CD14-positive monocyte (primary cell): ENCODE measurements around the gene ACBD6. TPM values are rescaled to one million over a fixed set of nuclear protein-coding genes. Genes with fewer than 3 reads are reported as not detected.
A peak's percentile ranks its signal among the peaks of the same experiment; 100 is the strongest.

Source experiments
- DNase-seq, 3 donors: peaks; one replicate each; pipeline ENCODE4 v3.0.0-alpha.2; 2011 to 2022
- H2AFZ ChIP-seq: 2 replicates; pipeline ENCODE4 v1.6.0; 2012; ENCODE audit warnings: mild to moderate bottlenecking, low read depth, low read length, inconsistent platforms; ENCODE audit not compliant: insufficient read depth, poor library complexity, severe bottlenecking
- H3K27ac ChIP-seq, 2 donors: 1 replicate in 1 of 2; 2 replicates in 1 of 2; pipeline ENCODE4 v1.5.1; 2012 to 2013; ENCODE audit warnings: low read length in 2 of 2, control low read depth in 1 of 2, inconsistent platforms in 1 of 2, low read depth in 1 of 2, mild to moderate bottlenecking in 1 of 2
- H3K27me3 ChIP-seq, 2 donors: one replicate each; pipeline versions ENCODE4 v1.6.0 to v1.6.1; 2011 to 2013; ENCODE audit warnings: low read length in 2 of 2; ENCODE audit not compliant: control insufficient read depth in 2 of 2, insufficient read depth in 2 of 2
- H3K36me3 ChIP-seq, 2 donors: replicated peaks in 1 of 2; 1 replicate in 1 of 2; 2 replicates in 1 of 2; pipeline versions ENCODE4 v1.5.1 to v1.6.1; 2012 to 2013; ENCODE audit warnings: low read length in 2 of 2, control low read depth in 1 of 2, inconsistent platforms in 1 of 2, mild to moderate bottlenecking in 1 of 2; ENCODE audit not compliant: insufficient read depth in 2 of 2, control insufficient read depth in 1 of 2
- H3K4me1 ChIP-seq, 2 donors: 1 replicate in 1 of 2; 2 replicates in 1 of 2; pipeline versions ENCODE4 v1.5.1 to v1.6.1; 2012 to 2013; ENCODE audit warnings: low read length in 2 of 2, control low read depth in 1 of 2, inconsistent platforms in 1 of 2, mild to moderate bottlenecking in 1 of 2, moderate library complexity in 1 of 2; ENCODE audit not compliant: insufficient read depth in 2 of 2, control insufficient read depth in 1 of 2
- H3K4me2 ChIP-seq: replicated peaks from 2 replicates; pipeline ENCODE3; 2012; ENCODE audit warnings: low read length, moderate library complexity, mild to moderate bottlenecking; ENCODE audit not compliant: poor library complexity, severe bottlenecking; ENCODE audit errors: extremely low read depth
- H3K4me3 ChIP-seq, 3 experiments: fragments of 200-600 bp in 1 of 3; sonication (generic) in 1 of 3; replicated peaks in 1 of 3; 1 replicate in 2 of 3; 2 replicates in 1 of 3; pipeline ENCODE4 v1.5.1; 2011 to 2013; ENCODE audit warnings: low read length in 3 of 3, mild to moderate bottlenecking in 3 of 3, control low read depth in 2 of 3, low read depth in 2 of 3, inconsistent platforms in 1 of 3, moderate library complexity in 1 of 3
- H3K79me2 ChIP-seq: 2 replicates; pipeline ENCODE4 v1.6.0; 2012; ENCODE audit warnings: mild to moderate bottlenecking, control low read depth, inconsistent platforms, low read length, moderate library complexity; ENCODE audit not compliant: insufficient read depth
- H3K9ac ChIP-seq: 2 replicates; pipeline ENCODE4 v1.6.0; 2017; ENCODE audit warnings: low read length, mild to moderate bottlenecking; ENCODE audit not compliant: insufficient read depth, poor library complexity, severe bottlenecking
- H3K9me3 ChIP-seq, 2 donors: replicated peaks in 1 of 2; 1 replicate in 1 of 2; 2 replicates in 1 of 2; pipeline versions ENCODE4 v1.5.1 to v1.6.1; 2012 to 2013; ENCODE audit warnings: low read length in 2 of 2, control low read depth in 1 of 2; ENCODE audit not compliant: control insufficient read depth in 1 of 2, insufficient read depth in 1 of 2
- H4K20me1 ChIP-seq: 2 replicates; pipeline ENCODE4 v1.6.0; 2012; ENCODE audit warnings: mild to moderate bottlenecking, low read length, control low read depth, moderate library complexity; ENCODE audit not compliant: insufficient read depth
- H3K27ac Mint-ChIP-seq, 7 donors: one replicate each; pipeline ENCODE4 v1.8.0; 2020; ENCODE audit warnings: mild to moderate bottlenecking in 7 of 7, mixed read lengths in 7 of 7, moderate library complexity in 6 of 7, inconsistent platforms in 2 of 7
- H3K27me3 Mint-ChIP-seq, 3 donors: one replicate each; pipeline ENCODE4 v1.8.0; 2021 to 2022; ENCODE audit warnings: low read depth in 3 of 3, mild to moderate bottlenecking in 3 of 3, mixed read lengths in 3 of 3, moderate library complexity in 3 of 3, inconsistent platforms in 1 of 3
- H3K36me3 Mint-ChIP-seq, 2 donors: one replicate each; pipeline ENCODE4 v1.8.0; 2020; ENCODE audit warnings: mixed read lengths in 2 of 2, inconsistent platforms in 1 of 2, mild to moderate bottlenecking in 1 of 2
- H3K4me1 Mint-ChIP-seq: one replicate; pipeline ENCODE4 v1.8.0; 2020; ENCODE audit warnings: mild to moderate bottlenecking, mixed read lengths
- H3K4me3 Mint-ChIP-seq, 2 donors: one replicate each; pipeline ENCODE4 v1.8.0; 2020; ENCODE audit warnings: mild to moderate bottlenecking in 2 of 2, mixed read lengths in 2 of 2, moderate library complexity in 1 of 2
- H3K9me3 Mint-ChIP-seq, 7 donors: one replicate each; pipeline ENCODE4 v1.8.0; 2020 to 2022; ENCODE audit warnings: mixed read lengths in 7 of 7, mild to moderate bottlenecking in 6 of 7, moderate library complexity in 6 of 7, inconsistent platforms in 2 of 7
- CTCF ChIP-seq: fragments of 200-600 bp; IDR thresholded peaks from one replicate; pipeline ENCODE4 v1.8.0; 2022; ENCODE audit warnings: antibody characterized with exemption, mild to moderate bottlenecking
- WGBS: methylation state at CpG from one replicate; pipeline ENCODE4 v1.1.5; 2013; ENCODE audit warnings: missing lambda C conversion rate; ENCODE audit not compliant: insufficient coverage; 5-methylcytosine and 5-hydroxymethylcytosine counted together
- intact Hi-C, 2 donors: fragments of 100-400 bp; cut with micrococcal nuclease; formaldehyde crosslinking; loops; one replicate each; pipeline versions ENCODE4 v1.15.0 to v1.15.1; 2023
- polyA plus RNA-seq, 3 donors: library from polyadenylated mRNA; depleted of rRNA in 1 of 3; unstranded in 2 of 3; stranded (reverse) in 1 of 3; fragments of 300-500 nt in 2 of 3; fragments of >200 nt in 1 of 3; fragmentation: Illumina TruSeq in 2 of 3; gene quantifications; 1 replicate in 2 of 3; 2 replicates in 1 of 3; pipeline ENCODE4 v1.2.3, GENCODE V29; 2012 to 2021

The ACBD6 gene
- polyA plus RNA-seq, 3 donors: 19.3 to 35.3 (median 19.7) TPM

DNA sequence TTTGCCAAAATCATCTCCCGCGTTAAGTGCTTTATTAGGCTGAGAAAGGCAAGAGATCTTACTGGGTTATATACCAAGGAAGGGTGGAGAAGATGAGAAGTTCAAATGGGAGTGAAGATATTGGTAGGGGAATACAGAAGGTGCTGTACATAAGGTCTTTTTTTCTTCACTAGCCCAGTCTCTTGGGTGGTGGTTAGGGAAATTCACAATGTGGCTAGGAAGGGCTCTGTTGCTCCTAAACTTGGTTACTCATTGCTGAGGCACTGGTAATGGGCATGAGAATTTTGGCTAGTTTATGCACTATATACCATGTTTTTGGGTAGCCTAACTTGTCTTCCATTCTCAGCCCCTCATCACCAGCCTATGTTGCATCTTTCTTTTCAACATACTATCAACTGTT, 221.8 kb downstream of the ACBD6 start:
- no peaks in the 10 kb centered on the region for H3K27me3 Mint-ChIP-seq
- H3K36me3 ChIP-seq: no peaks in the 10 kb centered on the region
- H3K4me1 Mint-ChIP-seq: peaks cover 63% of the 10 kb centered on the region
- peaks cover 11 to 42% of the 10 kb centered on the region in 2 donors for H3K36me3 Mint-ChIP-seq
- H3K27me3 ChIP-seq: no peaks in the 10 kb centered on the region
- no peak for TF ChIP-seq CTCF
- no peak overlapping the region for H3K4me3 Mint-ChIP-seq
- no peak overlapping the region for H3K9ac ChIP-seq
- H3K79me2 ChIP-seq: no peaks in the 10 kb centered on the region
- H3K9me3 Mint-ChIP-seq: no peaks in the 10 kb centered on the region
- peak overlapping the region in 3 of 7 donors; percentile 33 to 86 (median 76) for H3K27ac Mint-ChIP-seq
- no peaks in the 10 kb centered on the region for H4K20me1 ChIP-seq
- no peak overlapping the region for H3K4me3 ChIP-seq
- intact Hi-C loops: no loop called here
- peaks cover 64 to 69% of the 10 kb centered on the region in 2 donors for H3K4me1 ChIP-seq
- no peak for DNase-seq
- H3K4me2 ChIP-seq: no peak overlapping the region
- H2AFZ ChIP-seq: no peak overlapping the region
- peak overlapping the region in 1 of 2 donors; percentile 29 for H3K27ac ChIP-seq
- no peaks in the 10 kb centered on the region for H3K9me3 ChIP-seq
- WGBS: 90% methylated on average over 2 of the region's 2 CpGs

- TF ChIP-seq CTCF: no peak
- no peak overlapping the region for H2AFZ ChIP-seq
- H3K4me3 Mint-ChIP-seq: no peak overlapping the region
Measured at GRCh38 chr1:180279651-180280050, 222.7 kb downstream of the ACBD6 start.

More at GRCh38 chr1:180279651-180280050, 222.7 kb downstream of the ACBD6 start:
- Mint-ChIP-seq H3K27ac (peak overlapping the region; percentile 89 to 97 (median 95)), H3K27me3 (no peaks in the 10 kb centered on the region), H3K9me3 (peaks cover 0 to under 1% (median 0%) of the 10 kb centered on the region in 7 donors), H3K36me3 (peaks cover 14 to 43% of the 10 kb centered on the region in 2 donors), H3K4me1 (peaks cover 63% of the 10 kb centered on the region)
- Histone ChIP-seq H3K27ac (peak overlapping the region; percentile 76 to 90), H3K4me1 (peaks cover 64 to 69% of the 10 kb centered on the region in 2 donors), H3K9me3 (no peaks in the 10 kb centered on the region), H3K9ac (no peak overlapping the region), H3K27me3 (no peaks in the 10 kb centered on the region), H4K20me1 (no peaks in the 10 kb centered on the region), H3K79me2 (no peaks in the 10 kb centered on the region), H3K4me3 (peak overlapping the region in 1 of 3 experiments; percentile 58), H3K4me2 (peak overlapping the region; percentile 57), H3K36me3 (peaks cover 0 to 2% of the 10 kb centered on the region in 2 donors)
- intact Hi-C loops: loop anchor here in 1 of 2 donors (10.0 kb wide), 1 partner anchor 125 kb away; no protein-coding TSS in a partner anchor
- DNase-seq: no peak
- no CpG with 5 or more reads among the region's 1 CpG for WGBS
